HG02759 (cell line): ENCODE results near the gene MYOM1.

Source experiments
- ATAC-seq: cut with Tn5 transposase; IDR thresholded peaks from one replicate; pipeline ENCODE4 v1.9.1; 2021; ENCODE audit warnings: mild to moderate bottlenecking, moderate library complexity; ENCODE audit not compliant: unreplicated experiment

Gene MYOM1

GRCh38 chr18:3190610-3191009 is 29.2 kb downstream of the MYOM1 start:
- ATAC-seq, result no peak

- ATAC-seq, result no peak
These were observed 29.9 kb downstream of the MYOM1 start for GRCh38 chr18:3189884-3190283.

DNA sequence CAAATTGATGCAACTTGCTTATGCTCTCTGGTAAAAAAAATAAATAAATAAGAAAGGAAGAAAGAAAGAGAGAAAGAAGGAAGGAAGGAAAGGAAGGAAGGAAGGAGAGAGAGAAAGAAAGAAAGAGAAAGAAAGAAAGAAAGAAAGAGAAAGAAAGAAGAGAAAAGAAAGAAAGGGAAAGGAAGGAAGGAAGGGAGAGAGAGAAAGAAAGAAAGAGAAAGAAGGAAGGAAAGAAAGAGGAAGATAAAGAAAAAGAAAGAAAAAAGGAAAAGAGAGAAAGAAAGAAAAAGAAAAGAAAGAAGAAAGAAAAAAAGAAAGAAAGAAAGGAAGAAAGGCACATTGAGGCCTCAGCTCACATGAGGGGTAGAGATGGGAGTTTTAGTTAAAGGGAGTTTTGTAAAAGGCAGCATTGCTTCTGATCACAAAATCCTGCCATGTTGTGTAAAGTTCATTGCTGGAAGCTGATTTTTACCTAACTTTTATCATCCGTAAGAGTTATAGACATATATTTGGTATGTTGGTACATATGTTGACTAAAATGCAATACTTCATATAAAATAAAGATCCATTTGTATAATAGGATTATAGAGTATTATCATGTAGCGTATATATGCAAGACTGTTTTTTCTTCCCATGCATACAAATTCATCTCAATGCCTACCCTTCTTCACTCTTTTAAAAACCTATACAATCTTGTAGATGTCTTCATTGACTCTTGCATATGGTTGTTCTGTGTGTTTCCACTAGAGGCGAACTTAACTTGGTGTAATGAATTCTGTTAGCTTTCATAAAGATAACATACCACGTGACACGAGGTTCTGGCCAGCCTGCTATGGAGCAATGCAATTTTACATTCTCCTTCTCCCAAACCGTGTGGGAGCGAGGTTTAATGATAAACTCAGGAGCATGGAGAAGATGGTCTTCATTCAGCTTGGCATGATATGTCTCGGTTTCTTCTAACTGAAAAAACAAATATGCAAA is 32.8 kb downstream of the MYOM1 start:
- ATAC-seq, result no peak

DNA sequence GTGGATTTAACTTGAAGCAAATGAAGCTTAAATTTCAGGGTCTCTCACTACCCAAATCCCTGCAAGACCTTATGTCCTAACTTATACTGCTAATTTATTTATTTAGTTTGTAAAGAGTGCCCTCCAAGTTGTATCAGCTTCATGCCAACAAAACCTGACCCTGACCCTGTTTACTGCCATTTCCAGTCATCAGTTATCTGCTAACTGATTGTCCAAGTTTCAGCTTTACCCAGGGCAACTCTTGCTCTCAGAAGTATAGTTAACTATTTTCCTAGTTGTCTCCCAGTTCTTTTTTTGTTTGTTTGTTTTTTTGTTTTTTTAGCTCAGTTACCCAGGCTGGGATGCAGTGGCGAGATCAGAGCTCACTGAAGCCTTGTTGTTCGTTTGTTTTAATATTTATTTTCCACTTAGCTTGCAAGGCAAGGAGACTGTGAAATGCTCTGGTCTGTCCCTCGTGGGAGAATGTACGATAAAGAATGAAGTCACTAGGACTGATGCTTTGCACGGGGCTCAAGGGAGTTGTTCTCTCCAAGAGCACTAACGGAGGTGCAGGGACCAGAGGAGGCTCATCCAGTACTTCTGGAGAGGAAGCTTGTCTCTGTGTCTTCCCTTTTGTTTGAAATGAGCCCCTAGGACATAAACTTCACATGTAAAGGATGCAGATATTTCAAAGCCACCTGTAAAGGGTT is 35.3 kb downstream of the MYOM1 start:
- ATAC-seq, result no peak

- ATAC-seq, result no peak
These were observed 36.6 kb downstream of the MYOM1 start for GRCh38 chr18:3183103-3183717.

DNA sequence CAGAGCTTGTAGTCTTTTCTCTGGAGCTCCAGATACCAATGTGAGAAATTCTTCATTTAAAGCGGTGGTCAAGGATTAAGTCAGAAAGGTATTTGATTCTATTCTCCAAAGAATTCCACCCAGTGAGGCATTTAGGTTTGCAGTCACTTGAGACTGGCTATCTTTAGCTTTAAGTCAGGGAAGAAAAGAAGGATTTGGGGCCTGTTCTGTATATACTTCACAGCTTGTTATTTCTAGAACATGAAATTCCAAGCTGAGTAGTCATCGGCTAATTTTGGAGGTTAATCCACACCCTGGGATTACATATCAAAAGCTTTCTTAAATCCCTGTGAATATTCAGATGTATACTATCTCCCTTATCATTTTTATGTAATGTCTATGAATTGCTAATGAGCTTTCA is 39.4 kb downstream of the MYOM1 start:
- no peak for ATAC-seq

GRCh38 chr18:3179430-3180089 is 40.2 kb downstream of the MYOM1 start:
- peak; percentile 58 for ATAC-seq

GRCh38 chr18:3177902-3178687 is 41.7 kb downstream of the MYOM1 start:
- ATAC-seq, result peak; percentile 85

DNA sequence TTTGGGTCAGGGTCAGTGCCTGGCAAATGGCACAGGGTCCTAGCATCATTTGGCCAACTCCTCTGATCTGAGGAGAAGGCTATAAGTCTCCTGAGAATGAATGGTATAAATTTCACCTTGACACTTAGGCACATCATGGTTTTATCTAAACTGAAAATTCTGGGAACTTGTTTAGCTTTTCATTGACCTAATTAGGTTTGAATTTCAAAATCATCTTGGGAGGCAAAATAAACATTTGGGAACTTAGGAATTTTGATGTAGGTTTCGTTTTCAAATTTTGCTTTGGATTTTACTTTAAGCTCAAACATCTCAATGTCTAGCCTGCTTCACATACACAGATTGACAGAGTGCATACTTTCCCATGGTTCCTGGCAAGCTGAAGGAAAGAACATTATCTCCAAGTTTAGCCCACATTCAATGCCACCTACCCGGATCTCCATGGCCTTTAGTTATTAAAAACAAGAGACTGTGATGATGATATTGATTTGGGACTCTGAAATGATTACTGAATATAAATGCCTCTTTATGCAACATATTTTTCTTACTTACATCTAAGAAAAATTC is 44.5 kb downstream of the MYOM1 start:
- ATAC-seq, result no peak

DNA sequence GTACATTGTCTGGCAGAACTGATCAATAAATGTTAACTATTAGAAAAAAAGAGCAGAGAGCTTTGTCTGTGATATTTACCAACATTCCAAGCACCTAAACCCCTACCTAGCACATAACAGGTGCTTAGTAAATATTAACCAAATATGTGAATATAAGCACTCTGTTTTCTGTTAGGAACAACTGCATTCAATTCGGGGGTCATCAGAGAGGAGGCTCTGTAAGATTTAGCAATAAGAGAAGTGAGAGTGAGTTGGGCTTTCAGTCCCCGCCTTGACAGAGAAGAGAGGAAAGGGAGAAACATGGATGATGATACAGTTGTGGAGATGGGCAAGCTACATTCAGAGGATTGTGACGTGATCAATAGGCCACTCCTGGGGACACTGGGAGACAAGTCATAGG is 47.7 kb downstream of the MYOM1 start:
- no peak for ATAC-seq

DNA sequence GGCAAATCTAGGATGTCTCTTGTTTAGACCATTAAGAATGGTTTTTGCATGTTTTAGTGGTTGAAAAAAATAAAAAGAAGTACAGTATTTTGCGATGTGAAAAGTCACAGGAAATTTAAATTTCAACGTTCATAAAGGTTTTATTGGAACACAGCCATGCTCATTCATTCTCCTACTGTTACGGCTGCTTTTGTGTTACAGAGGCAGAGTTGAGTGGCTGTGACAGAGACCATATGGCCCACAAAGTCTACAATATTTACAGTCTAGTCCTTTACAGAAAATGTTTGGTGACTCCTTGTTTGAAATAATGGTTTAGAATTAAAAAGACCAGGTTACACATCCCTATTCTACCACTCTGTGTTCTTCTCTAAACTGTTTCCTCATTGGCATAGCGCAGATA is 48.1 kb downstream of the MYOM1 start:
- no peak for ATAC-seq

GRCh38 chr18:3170441-3171161 is 49.2 kb downstream of the MYOM1 start:
- ATAC-seq, result no peak

DNA sequence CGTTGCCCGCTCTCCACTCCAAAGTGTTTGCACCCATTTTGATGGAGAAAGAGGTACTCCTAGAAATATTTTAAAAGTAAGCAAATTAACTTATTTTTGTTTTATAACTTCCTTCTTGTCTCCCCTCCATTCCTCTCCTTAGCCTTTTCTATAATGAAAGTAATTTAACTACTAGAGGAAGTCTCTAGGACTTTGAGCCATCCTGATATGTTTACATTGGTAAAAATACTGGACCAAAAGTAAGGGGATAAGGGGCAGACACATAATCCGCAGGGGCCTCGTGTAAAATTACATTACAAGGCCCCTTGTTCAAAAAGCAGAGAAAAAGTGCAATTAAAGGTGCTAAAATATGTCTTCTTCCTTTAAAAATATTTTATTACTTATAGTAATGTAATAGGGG is 55.4 kb downstream of the MYOM1 start:
- no peak for ATAC-seq

DNA sequence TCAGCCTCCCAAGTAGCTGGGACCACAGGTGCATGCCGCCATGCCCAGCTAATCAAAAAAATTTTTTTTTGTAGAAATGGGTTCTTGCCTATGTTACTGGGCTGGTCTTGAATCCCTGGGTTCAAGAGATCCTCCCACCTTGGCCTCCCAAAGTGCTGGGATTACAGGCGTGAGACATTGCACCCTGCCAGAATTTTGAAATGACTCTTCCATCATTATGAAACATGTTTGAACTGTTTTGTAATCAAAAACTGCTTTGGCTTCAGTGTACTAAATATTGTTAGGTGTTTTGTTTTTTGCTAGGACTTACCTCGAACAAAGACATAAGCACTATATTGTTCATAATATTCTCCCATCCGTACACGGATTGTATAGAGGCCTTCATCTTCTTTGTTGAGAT is 55.8 kb downstream of the MYOM1 start:
- ATAC-seq, result no peak

DNA sequence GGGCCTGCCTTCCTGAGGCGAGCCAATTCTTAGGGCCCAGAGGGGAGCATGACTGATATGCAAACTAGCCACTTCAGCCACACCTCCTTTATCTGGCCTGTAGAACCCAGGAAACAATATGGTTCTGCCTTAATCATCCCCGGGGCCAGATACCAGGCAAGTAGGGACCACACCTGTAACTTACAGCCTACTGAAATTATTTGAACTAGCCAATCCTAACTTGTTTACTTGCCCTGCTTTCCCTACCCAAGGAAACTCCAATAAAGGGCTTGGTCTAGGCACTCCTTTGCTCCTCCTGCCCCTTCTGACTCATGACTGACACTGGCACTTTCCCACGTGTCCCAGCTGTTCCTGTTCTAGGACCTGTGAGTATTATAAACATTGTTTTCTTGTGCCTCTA is 57.6 kb downstream of the MYOM1 start:
- ATAC-seq, result no peak

DNA sequence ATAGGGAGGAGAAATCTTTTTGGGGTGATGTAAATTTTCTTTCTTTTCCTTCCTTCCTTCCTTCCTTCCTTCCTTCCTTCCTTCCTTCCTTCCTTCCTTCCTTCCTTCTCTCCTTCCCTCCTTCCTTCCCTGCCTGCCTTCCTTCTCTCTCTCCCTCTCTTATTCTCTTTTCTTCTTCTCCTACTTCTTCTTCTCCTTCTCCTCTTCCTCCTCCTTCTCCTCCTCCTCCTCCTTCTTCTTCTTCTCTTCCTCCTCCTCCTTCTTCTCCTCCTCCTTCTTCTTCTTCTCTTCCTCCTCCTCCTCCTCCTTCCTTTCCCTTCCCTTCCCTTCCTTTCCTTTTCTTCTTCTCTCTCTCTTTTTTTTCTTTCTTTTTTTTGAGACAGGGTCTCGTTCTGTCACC is 59.9 kb downstream of the MYOM1 start:
- ATAC-seq, result no peak

DNA sequence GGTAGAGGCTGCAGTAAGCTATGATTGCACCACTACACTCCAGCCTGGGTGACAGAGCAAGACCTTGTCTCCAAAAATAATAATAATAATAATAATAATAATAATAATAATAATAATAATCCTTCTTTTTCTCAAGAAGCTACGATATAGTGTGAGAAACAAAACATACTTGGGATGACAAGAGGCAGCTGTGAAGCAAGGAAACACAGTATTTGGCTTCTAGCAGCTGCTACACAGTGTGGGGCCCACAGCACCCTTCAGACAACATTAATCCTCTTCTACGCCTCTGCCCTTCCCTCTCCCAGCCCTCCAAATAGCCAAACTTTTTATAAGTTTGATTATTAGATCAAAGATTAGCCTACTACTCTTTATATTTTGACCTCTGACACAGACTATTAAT is 62.2 kb downstream of the MYOM1 start:
- ATAC-seq, result no peak

- no peak for ATAC-seq
These were observed 62.7 kb downstream of the MYOM1 start for GRCh38 chr18:3157086-3157485.

DNA sequence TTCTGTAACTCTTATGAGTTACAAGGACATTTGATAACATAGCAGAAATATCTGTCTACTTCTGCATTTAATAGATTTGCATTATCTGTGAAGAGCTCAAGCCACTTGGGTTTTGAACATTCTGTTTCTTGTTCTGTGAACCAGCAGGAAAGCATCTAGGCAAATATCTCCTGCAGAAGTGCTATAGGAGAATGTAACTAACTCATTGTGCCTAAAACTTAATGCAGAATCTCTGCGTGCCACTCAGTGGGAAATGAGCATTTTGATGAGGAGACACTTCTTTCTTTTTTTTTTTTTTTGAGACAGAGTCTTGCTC is 63.5 kb downstream of the MYOM1 start:
- ATAC-seq, result no peak

GRCh38 chr18:3154214-3154613 is 65.6 kb downstream of the MYOM1 start:
- ATAC-seq, result no peak
